Type B pancreatic cell (in vitro differentiated cells): ENCODE data around the gene CDC42EP4. TPM values are rescaled to one million over a fixed set of nuclear protein-coding genes. Genes with fewer than 3 reads are reported as not detected.
A peak's percentile ranks its signal among the peaks of the same experiment; 100 is the strongest.

Source experiments
- DNase-seq: peaks from one replicate; pipeline ENCODE4 v3.0.0; 2021; ENCODE audit warnings: mixed read lengths; ENCODE audit not compliant: unreplicated experiment; ENCODE audit errors: extremely low spot score
- H3K27ac Mint-ChIP-seq: 2 replicates; pipeline ENCODE4 v1.8.0; 2021; ENCODE audit warnings: mild to moderate bottlenecking, mixed read lengths
- H3K27me3 Mint-ChIP-seq: 2 replicates; pipeline ENCODE4 v1.8.0; 2021; ENCODE audit warnings: mixed read lengths
- H3K36me3 Mint-ChIP-seq: 2 replicates; pipeline ENCODE4 v1.8.0; 2021; ENCODE audit warnings: mixed read lengths
- H3K4me1 Mint-ChIP-seq: one replicate; pipeline ENCODE4 v1.8.0; 2021; ENCODE audit warnings: mixed read lengths; ENCODE audit not compliant: unreplicated experiment
- H3K4me3 Mint-ChIP-seq: 2 replicates; pipeline ENCODE4 v1.8.0; 2021; ENCODE audit warnings: mild to moderate bottlenecking, mixed read lengths
- H3K9me3 Mint-ChIP-seq: 2 replicates; pipeline ENCODE4 v1.8.0; 2021; ENCODE audit warnings: mixed read lengths
- CTCF ChIP-seq: fragments of 200-600 bp; sonication (generic); conservative IDR thresholded peaks from 2 replicates; pipeline ENCODE4 v1.5.0; 2021; ENCODE audit warnings: antibody characterized with exemption, mild to moderate bottlenecking
- total RNA-seq: library from RNA; stranded (reverse); gene quantifications from 2 replicates; pipeline ENCODE4 v1.2.1, GENCODE V29; 2021; ENCODE audit warnings: low replicate concordance

The CDC42EP4 gene
- total RNA-seq, 1 donor from 2014 or later, result 78.8 TPM

DNA sequence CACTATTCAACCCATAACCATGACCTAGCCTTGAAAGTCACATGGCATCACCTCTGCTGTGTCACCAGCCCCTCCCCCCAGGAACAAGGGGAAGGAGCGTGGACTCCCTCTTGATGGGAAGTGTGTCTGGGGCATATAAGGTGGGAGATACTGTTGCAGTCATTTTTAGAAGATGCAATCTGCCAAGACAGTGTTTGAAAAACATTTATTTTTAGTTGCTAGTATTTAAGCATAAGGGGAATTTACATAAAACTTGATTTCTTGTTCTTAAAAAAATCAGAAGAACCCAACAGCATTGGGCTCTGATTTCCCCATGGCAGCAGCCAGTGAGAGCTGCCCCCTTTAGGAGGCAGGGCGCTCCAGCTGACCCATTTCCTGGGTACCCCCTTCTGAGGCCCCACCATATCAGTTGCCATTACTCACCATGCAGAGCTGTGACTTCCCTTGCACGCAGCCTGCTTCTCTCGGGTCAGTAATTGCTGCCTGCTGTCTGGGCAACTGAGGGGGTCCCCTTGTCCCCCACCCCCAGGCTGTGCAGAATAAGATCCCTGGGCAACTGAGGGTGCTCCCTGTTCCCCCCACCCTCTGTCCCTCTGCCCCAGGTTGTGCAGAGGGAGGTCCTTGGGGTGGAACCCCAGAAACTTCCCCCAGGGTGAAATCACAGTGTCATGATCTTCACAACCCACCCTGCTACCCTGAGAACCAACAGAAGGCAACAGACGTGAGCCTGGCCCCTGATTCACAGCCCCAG is 11.8 kb upstream of the CDC42EP4 start:
- H3K27me3 Mint-ChIP-seq, result peaks cover 11% of the 10 kb centered on the region
- peaks cover 52% of the 10 kb centered on the region for H3K4me1 Mint-ChIP-seq
- DNase-seq, result no peak
- H3K36me3 Mint-ChIP-seq, result no peaks in the 10 kb centered on the region
- no peaks in the 10 kb centered on the region for H3K9me3 Mint-ChIP-seq
- TF ChIP-seq CTCF, result no peak
- peak overlapping the region; percentile 67 for H3K4me3 Mint-ChIP-seq
- peak overlapping the region; percentile 53 for H3K27ac Mint-ChIP-seq

- Mint-ChIP-seq H3K4me3 (no peak overlapping the region), H3K4me1 (peaks cover 58% of the 10 kb centered on the region)
- no peak for DNase-seq
Measured at GRCh38 chr17:73320601-73321264, 8.9 kb upstream of the CDC42EP4 start.

GRCh38 chr17:73319766-73320165 is 8.0 kb upstream of the CDC42EP4 start:
- Mint-ChIP-seq H3K4me3 (no peak overlapping the region), H3K27me3 (peaks cover 5% of the 10 kb centered on the region), H3K4me1 (peaks cover 57% of the 10 kb centered on the region), H3K9me3 (no peaks in the 10 kb centered on the region), H3K27ac (no peak overlapping the region), H3K36me3 (no peaks in the 10 kb centered on the region)
- no peak for TF ChIP-seq CTCF
- no peak for DNase-seq

More at GRCh38 chr17:73320601-73321264, 8.9 kb upstream of the CDC42EP4 start:
- no peak for TF ChIP-seq CTCF
- peaks cover 8% of the 10 kb centered on the region for H3K27me3 Mint-ChIP-seq
- H3K9me3 Mint-ChIP-seq, result no peaks in the 10 kb centered on the region
- H3K27ac Mint-ChIP-seq, result no peak overlapping the region
- H3K36me3 Mint-ChIP-seq, result no peaks in the 10 kb centered on the region

DNA sequence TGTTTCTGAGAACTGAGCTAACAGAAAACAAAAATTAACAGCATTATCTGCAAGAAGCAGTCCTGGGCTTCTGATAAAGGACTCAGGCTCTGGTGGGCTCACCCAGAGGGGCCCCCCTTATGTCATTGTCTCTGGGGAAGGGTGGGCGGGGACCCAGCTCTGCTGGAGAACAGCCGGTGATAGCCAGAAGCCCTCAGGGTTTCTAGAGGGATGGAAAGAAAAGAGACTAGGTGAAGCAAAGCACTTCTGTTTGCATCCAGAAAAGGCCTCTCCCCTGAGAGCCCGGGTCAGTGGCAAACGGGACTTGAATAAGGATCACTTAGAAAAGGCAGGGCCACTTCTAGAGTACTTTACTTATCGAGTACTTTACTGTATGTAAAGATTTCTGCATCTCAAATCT is 7.0 kb upstream of the CDC42EP4 start:
- no peaks in the 10 kb centered on the region for H3K36me3 Mint-ChIP-seq
- no peak overlapping the region for H3K4me3 Mint-ChIP-seq
- no peak overlapping the region for H3K27ac Mint-ChIP-seq
- H3K27me3 Mint-ChIP-seq, result peaks cover 3% of the 10 kb centered on the region
- no peak for DNase-seq
- TF ChIP-seq CTCF, result no peak
- no peaks in the 10 kb centered on the region for H3K9me3 Mint-ChIP-seq
- H3K4me1 Mint-ChIP-seq, result peaks cover 47% of the 10 kb centered on the region

GRCh38 chr17:73318427-73318813 is 6.6 kb upstream of the CDC42EP4 start:
- Mint-ChIP-seq H3K27me3 (peaks cover 5% of the 10 kb centered on the region), H3K27ac (no peak overlapping the region), H3K9me3 (no peaks in the 10 kb centered on the region), H3K4me1 (peaks cover 45% of the 10 kb centered on the region), H3K36me3 (no peaks in the 10 kb centered on the region), H3K4me3 (no peak overlapping the region)
- no peak for DNase-seq
- no peak for TF ChIP-seq CTCF
